Right lobe of liver (tissue), 4 donors: ENCODE data around the gene TTC29.

Experiments
- POLR2A ChIP-seq: fragments of 450-650 bp; IDR thresholded peaks from one replicate; pipeline ENCODE4 v1.6.1; 2017; ENCODE audit warnings: antibody characterized with exemption, mild to moderate bottlenecking
- TF ChIP-seq, protein P1 (sequence below), 4 donors: fragments of 200-600 bp in 3 of 4; fragments of 450-650 bp in 1 of 4; IDR thresholded peaks; one replicate each; pipeline versions ENCODE4 v1.5.1 to v1.8.0; 2016 to 2022; ENCODE audit warnings: antibody characterized with exemption in 4 of 4, mild to moderate bottlenecking in 2 of 4
- donor health status: DM: no; HTN: no; CAD: no.
- donor health status: DM: no; HTN: no; CAD: no.
- donor health status: DM: no; HTN: yes; CAD: no.

DNA sequence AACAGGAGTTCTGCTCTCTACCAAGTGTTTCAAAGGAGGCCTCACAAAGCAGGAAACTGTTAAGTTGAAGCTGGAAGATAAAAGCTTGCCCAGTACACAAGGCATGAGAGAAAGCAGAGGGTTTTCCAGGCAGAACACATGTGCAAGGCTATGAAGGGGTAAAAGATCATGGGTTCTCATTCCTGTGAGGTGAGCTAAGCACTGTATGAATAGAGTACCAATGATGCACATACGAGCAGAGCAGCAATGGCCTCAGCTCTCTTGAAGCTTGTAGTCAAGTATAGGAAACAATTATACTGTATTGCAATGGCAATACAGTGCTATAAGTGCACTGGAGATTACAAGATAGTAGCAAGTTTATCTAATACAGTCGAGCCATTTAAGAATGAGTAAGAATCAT lies 18.0 kb downstream of the TTC29 start:
- TF ChIP-seq, protein P1, sequence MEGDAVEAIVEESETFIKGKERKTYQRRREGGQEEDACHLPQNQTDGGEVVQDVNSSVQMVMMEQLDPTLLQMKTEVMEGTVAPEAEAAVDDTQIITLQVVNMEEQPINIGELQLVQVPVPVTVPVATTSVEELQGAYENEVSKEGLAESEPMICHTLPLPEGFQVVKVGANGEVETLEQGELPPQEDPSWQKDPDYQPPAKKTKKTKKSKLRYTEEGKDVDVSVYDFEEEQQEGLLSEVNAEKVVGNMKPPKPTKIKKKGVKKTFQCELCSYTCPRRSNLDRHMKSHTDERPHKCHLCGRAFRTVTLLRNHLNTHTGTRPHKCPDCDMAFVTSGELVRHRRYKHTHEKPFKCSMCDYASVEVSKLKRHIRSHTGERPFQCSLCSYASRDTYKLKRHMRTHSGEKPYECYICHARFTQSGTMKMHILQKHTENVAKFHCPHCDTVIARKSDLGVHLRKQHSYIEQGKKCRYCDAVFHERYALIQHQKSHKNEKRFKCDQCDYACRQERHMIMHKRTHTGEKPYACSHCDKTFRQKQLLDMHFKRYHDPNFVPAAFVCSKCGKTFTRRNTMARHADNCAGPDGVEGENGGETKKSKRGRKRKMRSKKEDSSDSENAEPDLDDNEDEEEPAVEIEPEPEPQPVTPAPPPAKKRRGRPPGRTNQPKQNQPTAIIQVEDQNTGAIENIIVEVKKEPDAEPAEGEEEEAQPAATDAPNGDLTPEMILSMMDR (IDR thresholded peaks at IDR 0.05) = no peak
- TF ChIP-seq POLR2A = no peak
